OCI-LY7 (cell line): ENCODE measurements around the gene ARHGEF10L.

Experiments
- EZH2phosphoT487 ChIP-seq: fragments of 200-600 bp; sonication (generic); IDR thresholded peaks from 2 replicates; pipeline ENCODE4 v1.6.1; 2018; ENCODE audit warnings: low read depth, borderline replicate concordance, mild to moderate bottlenecking, mixed run types, antibody characterized with exemption, low read length, moderate library complexity, mixed read lengths
- TF ChIP-seq, protein P1 (sequence below): fragments of 200-600 bp; sonication (generic); conservative IDR thresholded peaks from 2 replicates; pipeline ENCODE4 v1.5.1; 2014; ENCODE audit warnings: mild to moderate bottlenecking, antibody characterized with exemption, low read length, moderate library complexity, mixed read lengths

DNA sequence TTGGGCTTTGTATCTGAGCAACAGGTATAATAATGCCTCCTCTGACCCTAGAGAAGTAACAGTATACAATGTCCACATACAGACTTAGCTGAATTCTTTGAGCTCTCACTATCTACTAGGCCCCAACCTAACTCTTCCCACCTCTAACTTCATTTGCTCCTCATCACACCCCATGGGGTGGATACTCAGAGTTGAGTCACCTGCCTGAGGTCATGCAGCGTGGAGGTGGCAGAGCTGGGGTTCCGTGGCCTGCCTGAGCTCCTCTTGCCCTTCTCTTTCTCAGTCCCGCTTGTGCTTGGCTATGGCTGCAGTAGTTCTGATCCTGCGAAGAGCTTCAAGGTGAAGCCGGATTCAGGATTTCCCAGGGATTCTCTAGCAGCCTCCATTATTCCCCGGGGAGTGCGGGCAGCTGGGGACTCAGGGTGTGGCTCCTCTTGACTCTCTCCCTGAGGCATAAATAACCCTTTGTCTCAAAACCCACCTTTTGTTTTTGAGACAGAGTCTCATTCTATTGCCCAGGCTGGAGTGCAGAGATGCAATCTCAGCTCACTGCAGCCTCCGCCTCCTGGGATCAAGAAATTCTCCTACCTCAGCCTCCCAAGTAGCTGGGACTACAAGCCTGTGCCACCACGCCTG is 185.7 kb downstream of the ARHGEF10L start:
- no peak for TF ChIP-seq EZH2phosphoT487
- TF ChIP-seq, protein P1, sequence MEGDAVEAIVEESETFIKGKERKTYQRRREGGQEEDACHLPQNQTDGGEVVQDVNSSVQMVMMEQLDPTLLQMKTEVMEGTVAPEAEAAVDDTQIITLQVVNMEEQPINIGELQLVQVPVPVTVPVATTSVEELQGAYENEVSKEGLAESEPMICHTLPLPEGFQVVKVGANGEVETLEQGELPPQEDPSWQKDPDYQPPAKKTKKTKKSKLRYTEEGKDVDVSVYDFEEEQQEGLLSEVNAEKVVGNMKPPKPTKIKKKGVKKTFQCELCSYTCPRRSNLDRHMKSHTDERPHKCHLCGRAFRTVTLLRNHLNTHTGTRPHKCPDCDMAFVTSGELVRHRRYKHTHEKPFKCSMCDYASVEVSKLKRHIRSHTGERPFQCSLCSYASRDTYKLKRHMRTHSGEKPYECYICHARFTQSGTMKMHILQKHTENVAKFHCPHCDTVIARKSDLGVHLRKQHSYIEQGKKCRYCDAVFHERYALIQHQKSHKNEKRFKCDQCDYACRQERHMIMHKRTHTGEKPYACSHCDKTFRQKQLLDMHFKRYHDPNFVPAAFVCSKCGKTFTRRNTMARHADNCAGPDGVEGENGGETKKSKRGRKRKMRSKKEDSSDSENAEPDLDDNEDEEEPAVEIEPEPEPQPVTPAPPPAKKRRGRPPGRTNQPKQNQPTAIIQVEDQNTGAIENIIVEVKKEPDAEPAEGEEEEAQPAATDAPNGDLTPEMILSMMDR, result no peak
